GM18498 (cell line): Measurements from ENCODE around the gene CTAGE1.
A peak's percentile ranks its signal among the peaks of the same experiment; 100 is the strongest.
"Not testable (repeated sequence)": the region's sequence is repeated elsewhere in the genome, so short reads cannot be mapped to it uniquely, and the experiment has no call there.

Source experiments
- ATAC-seq: cut with Tn5 transposase; IDR thresholded peaks from one replicate; pipeline ENCODE4 v1.9.1; 2021; ENCODE audit warnings: mild to moderate bottlenecking, moderate library complexity; ENCODE audit not compliant: unreplicated experiment

The CTAGE1 gene

DNA sequence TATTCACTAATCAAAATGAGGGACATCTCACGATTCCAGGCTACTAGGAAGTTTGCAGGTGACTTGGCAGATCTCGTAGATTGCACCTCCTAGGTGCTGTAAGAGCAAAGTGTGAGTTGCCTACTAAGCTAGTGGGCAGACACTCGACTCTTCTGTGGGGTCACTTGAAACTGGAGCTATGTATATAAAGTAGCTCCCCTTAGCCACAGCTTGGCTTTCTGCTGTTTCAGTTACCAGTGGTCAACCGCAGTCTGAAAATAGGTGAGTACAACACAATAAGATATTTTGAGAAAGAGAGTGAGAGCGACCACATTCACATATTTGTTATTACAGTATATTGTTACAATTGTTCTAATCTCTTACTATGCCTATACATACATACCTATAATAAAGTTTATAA is 23.3 kb downstream of the CTAGE1 start:
- no peak for ATAC-seq

- not testable (repeated sequence) for ATAC-seq
Measured at GRCh38 chr18:22393164-22393563, 24.6 kb downstream of the CTAGE1 start.

- ATAC-seq = no peak
Measured at GRCh38 chr18:22391407-22392345, 26.0 kb downstream of the CTAGE1 start.

DNA sequence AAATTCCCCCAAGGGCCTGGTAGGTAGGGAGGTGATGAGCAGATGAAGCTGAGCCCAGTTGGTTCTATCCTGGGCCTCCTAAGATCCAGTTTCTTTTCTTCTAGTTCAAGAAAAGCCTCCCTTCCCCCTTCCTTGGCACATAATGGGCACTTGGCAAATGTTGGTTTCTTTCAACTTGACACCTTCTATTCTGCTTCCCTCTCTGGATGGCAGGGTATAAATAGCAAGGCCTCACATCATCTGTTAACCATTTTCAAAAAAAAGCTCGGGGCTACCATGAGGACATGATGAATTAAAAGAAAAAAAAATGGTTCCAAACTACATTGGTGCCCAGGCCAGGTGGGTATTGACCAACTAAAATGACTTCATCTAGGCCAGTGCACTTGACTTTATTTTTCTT is 29.9 kb downstream of the CTAGE1 start:
- ATAC-seq = no peak

DNA sequence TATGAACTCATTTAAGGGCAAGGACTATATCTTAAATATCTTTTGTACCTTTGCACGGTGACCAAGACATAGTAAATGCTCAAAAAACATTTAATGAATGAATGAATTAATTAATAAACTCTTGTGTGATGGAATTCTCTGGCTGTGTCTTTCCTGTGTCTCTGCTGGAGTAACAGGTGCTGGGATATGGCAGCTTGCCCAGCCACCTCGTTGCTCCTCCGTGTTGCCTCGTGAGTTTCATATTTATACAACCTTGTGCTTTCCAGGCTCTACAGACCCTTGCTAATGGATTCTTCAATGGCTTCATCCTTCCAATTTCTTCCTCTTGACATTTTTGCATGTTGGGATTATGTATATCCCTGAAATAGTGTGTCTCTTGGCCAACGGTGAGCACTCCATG is 30.4 kb downstream of the CTAGE1 start:
- ATAC-seq = no peak

DNA sequence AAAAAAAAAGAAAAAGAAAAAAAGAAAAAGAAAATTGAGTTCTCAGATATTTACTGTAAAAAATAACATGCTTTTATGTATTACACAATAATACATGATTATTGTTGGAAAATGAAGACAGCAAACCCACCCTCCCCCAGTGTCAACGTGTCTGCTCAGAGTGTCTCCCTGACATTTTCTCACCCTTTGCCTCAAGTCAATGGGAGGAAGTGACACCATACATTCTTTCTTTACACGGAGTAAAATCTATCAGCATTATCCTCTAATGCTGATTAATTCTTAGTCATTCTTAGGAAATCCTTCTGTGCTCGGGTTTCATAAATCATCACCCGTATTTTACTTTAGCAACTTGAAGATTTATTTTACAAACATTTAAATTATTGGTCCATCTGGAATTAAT is 32.0 kb downstream of the CTAGE1 start:
- no peak for ATAC-seq

DNA sequence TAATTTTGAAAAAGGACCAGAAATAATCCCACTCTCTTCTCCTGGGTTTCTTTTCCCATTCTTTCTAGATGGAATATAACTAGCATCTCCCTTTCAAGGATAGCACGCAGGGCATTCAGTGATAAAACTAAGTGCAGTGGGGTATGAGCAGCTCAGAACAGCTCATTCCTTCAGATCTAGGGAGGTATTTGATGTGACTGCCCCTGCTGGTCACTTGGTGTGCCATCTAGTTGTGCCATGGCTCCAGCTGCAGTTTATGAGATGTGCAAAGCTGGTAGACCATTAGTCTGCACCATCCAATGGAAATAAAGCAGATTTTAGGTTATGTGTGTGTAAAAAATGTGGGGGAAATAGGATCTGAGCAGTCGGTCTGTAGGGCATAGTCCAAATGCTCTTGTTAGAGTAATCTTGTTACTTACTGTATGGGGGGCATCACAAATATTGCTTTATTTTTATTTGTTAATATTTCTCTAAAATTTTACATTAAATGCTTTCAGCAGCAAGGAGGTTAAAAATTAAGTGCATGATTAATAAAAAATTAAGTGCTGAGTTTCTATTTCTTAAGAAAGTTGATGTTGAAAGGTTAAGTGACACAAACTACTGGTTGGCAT is 38.9 kb downstream of the CTAGE1 start:
- peak; percentile 55 for ATAC-seq

DNA sequence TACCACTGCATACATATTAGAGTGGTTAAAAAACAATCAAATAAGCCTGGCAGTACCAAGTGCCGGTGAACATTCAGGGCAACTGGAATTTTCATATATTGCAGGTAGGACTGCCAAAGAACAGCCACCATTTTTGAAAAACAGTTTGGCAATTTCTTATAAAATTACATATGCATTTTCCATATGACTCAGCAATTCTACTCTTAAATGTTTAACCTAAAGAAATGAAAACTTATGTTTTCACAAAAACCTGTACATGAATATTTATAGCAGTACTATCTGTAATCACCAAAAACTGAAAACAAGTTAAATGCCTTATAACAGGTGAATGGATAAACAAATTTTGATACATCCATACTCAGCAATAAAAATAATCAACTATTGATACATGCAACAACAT is 39.9 kb downstream of the CTAGE1 start:
- ATAC-seq = no peak

DNA sequence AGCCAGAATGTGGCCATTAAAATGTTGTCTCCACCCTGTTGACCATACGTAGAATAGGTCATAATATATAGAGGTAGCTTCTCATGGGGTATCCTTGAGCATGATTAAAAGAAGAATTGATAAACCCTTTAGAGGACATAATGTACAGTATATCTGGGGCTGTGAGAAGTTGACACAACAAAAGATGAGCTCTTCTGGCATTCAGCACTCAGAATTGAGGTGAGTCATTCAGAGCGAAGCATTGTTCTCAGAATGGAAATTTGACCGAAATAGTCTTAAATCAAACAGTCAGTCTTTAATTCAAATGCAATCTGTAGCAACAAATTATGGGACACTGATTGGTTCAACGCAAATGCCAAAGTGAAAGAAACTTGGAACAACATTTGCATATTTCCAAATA is 47.3 kb downstream of the CTAGE1 start:
- no peak for ATAC-seq

- ATAC-seq = no peak
Measured at GRCh38 chr18:22368021-22368420, 49.7 kb downstream of the CTAGE1 start.

DNA sequence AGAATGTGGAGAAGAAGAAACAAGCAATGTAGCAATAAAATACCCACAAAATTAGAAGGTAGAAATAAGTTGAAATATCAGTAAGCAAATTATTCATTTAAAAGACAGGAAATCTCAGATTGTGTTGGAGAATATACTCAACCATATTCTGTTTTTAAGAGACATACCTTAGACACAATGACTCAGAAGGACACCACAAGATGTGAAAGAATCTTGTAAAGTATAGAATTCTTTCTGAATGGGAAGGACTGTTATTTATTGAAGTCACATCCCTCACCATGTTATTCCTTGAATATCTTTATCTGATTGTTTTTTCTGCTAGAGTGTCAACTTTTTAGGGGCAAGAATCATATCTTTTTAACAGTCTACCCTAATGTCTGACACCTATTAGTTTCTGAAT is 50.4 kb downstream of the CTAGE1 start:
- no peak for ATAC-seq

- no peak for ATAC-seq
Measured at GRCh38 chr18:22363867-22364463, 53.8 kb downstream of the CTAGE1 start.
